SH-SY5Y (cell line): ENCODE measurements around the gene PPAN.

Source experiments
- GATA2 ChIP-seq: IDR thresholded peaks from 2 replicates; pipeline ENCODE4 v1.6.1; 2011; ENCODE audit warnings: mild to moderate bottlenecking, low read depth, low read length
- GATA3 ChIP-seq: IDR thresholded peaks from 2 replicates; pipeline ENCODE4 v1.6.1; 2011; ENCODE audit warnings: low read depth, mild to moderate bottlenecking, low read length, moderate library complexity

DNA sequence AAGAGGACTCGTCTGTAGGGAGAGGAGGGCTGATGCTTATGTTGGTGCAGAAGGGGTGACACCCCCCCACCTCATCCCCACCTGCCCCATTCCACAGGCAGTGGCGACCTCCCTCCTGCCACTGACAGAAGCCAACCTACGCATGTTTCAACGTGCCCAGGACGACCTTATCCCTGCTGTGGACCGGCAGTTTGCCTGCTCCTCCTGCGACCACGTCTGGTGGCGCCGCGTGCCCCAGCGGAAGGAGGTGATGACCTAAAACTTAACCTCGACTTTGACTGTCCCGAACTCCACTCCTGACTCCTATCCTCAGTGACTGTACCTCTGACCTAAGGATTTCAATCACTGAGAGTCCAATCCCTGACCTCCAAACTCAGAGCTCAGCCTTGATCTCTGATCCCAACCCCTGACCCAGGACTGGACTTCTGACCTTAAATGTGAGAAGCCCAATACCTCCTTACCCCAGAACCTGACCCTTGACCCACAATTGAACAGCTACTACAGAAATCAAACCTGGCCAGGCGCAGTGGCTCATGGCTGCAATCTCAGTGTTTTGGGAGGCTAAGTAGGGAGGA lies 16.3 kb upstream of the PPAN start:
- no peak for TF ChIP-seq GATA3
- TF ChIP-seq GATA2: no peak
